ENCODE data around the gene RPS16. TPM values are rescaled to one million over a fixed set of nuclear protein-coding genes. Genes with fewer than 3 reads are reported as not detected.
A peak's percentile ranks its signal among the peaks of the same experiment; 100 is the strongest.

RPS16 gene
- total and polyA plus RNA-seq, 9 of the 15 experiments (the other 6 are each of a cell fraction or from before 2014, with no cell fraction given), result 82.6 to 3,671 (median 2,204) TPM

GRCh38 chr19:39390751-39391437 is 44.9 kb downstream of the RPS16 start, which contains the start of the genes MED29 and PAF1 (continued):
- no peak for TF ChIP-seq ZNF518B (CRISPR knock-in tag; IDR thresholded peaks at IDR 0.05)
- peak; percentile 82 for TF ChIP-seq CTBP1 (IDR thresholded peaks at IDR 0.05; ENCODE audit: borderline replicate concordance)
- TF ChIP-seq RBM22 (IDR thresholded peaks at IDR 0.05; ENCODE audit: low read depth, low read length, poor library complexity, severe bottlenecking), result peak; percentile 80
- TF ChIP-seq TBL1XR1 (IDR thresholded peaks at IDR 0.05; ENCODE audit: low read length in 2 of 2), result no peak; a peak in 1 of 4 replicates
- TF ChIP-seq ZBTB17 (CRISPR knock-in tag; IDR thresholded peaks at IDR 0.05), result peak; percentile 44; the same call in 1 of the 2 replicates
- no peak for TF ChIP-seq ZNF740 (CRISPR knock-in tag; IDR thresholded peaks at IDR 0.05)
- no peak for TF ChIP-seq ZNF740 (tag; IDR thresholded peaks at IDR 0.05)
- no peak for TF ChIP-seq MCM2 (IDR thresholded peaks at IDR 0.05; ENCODE audit: low read depth)
- TF ChIP-seq NR4A1 (CRISPR knock-in tag; IDR thresholded peaks at IDR 0.05), result no peak
- TF ChIP-seq NR4A1 (tag; IDR thresholded peaks at IDR 0.05), result 0 out of 2 replicates have a peak, but pooled peaks have one; percentile 59
- no peak for TF ChIP-seq SMAD2 (IDR thresholded peaks at IDR 0.05; ENCODE audit: low read depth, low read length)
- no peak for TF ChIP-seq ZSCAN29 (IDR thresholded peaks at IDR 0.05)
- peak; percentile 12; the same call in 1 of the 2 replicates for TF ChIP-seq SAFB (IDR thresholded peaks at IDR 0.05; ENCODE audit: borderline replicate concordance, low read depth, low read length)
- TF ChIP-seq SIN3A (IDR thresholded peaks at IDR 0.05; ENCODE audit: borderline replicate concordance in 2 of 2, control insufficient read depth in 1 of 2, low read depth in 2 of 2, low read length in 2 of 2), result peak; percentile 29 to 77; a peak in 1 of 4 replicates
- TF ChIP-seq ZNF444 (CRISPR knock-in tag; IDR thresholded peaks at IDR 0.05), result no peak
- TF ChIP-seq BRF2 (IDR thresholded peaks at IDR 0.05; ENCODE audit: borderline replicate concordance, insufficient read depth, insufficient read length), result no peak
- TF ChIP-seq U2AF1 (optimal IDR thresholded peaks at IDR 0.05; ENCODE audit: low read depth, low read length), result no peak
- 0 out of 2 replicates have a peak, but pooled peaks have one; percentile 33 for TF ChIP-seq TCF3 (CRISPR knock-in tag; IDR thresholded peaks at IDR 0.05)
- no peak for TF ChIP-seq TFAM (CRISPR knock-in tag; conservative IDR thresholded peaks at IDR 0.05)
- peak; percentile 96 for TF ChIP-seq SP1 (CRISPR knock-in tag; IDR thresholded peaks at IDR 0.05)
- TF ChIP-seq CHD1 (IDR thresholded peaks at IDR 0.05; ENCODE audit: low read length), result no peak
- no peak for TF ChIP-seq ZKSCAN3 (CRISPR knock-in tag; IDR thresholded peaks at IDR 0.05)

Data from K562 (cell line).